NOMO-1 (cell line): Measurements from ENCODE around the gene STIM1.
A peak's percentile ranks its signal among the peaks of the same experiment; 100 is the strongest.

ENCODE experiments used
- DNase-seq, 2 experiments: peaks; one replicate each; lab custom pipeline; 2025; ENCODE audit not compliant: unreplicated experiment in 2 of 2; lab: John Stamatoyannopoulos, UW

STIM1 gene

GRCh38 chr11:3830088-3830487 lies 25.4 kb upstream of the STIM1 start:
- DNase-seq = no peak

GRCh38 chr11:3830730-3831129 lies 24.7 kb upstream of the STIM1 start:
- DNase-seq = peak; percentile 3 to 39

- DNase-seq = peak in 1 of 2 experiments; percentile 10
These were observed 23.9 kb upstream of the STIM1 start for GRCh38 chr11:3831378-3832239.

- no peak for DNase-seq
These were observed 22.6 kb upstream of the STIM1 start for GRCh38 chr11:3832816-3833215.

- no peak for DNase-seq
These were observed 22.0 kb upstream of the STIM1 start for GRCh38 chr11:3833449-3833848.

GRCh38 chr11:3834349-3834663 lies 21.2 kb upstream of the STIM1 start:
- DNase-seq = no peak

GRCh38 chr11:3834664-3835461 lies 20.6 kb upstream of the STIM1 start:
- DNase-seq = peak; percentile 87 to 95

GRCh38 chr11:3835751-3836150 lies 19.7 kb upstream of the STIM1 start:
- DNase-seq = no peak

GRCh38 chr11:3836903-3837302 lies 18.6 kb upstream of the STIM1 start:
- DNase-seq = peak; percentile 34 to 56

- peak; percentile 92 to 96 for DNase-seq
These were observed 17.7 kb upstream of the STIM1 start for GRCh38 chr11:3837793-3838192.

GRCh38 chr11:3838504-3838903 lies 17.0 kb upstream of the STIM1 start:
- DNase-seq = peak; percentile 32 to 73

GRCh38 chr11:3840004-3840869 lies 15.2 kb upstream of the STIM1 start:
- DNase-seq = peak in 1 of 2 experiments; percentile 24

GRCh38 chr11:3840870-3841425 lies 14.5 kb upstream of the STIM1 start, which contains the start of gene RHOG:
RHOG (minus strand) TSS chr11:3840959; CDS start chr11:3828138, 12,821 bp downstream.
- DNase-seq = peak; percentile 88 to 95

- peak; percentile 88 to 95 for DNase-seq
These were observed 13.8 kb upstream of the STIM1 start for GRCh38 chr11:3841426-3842350.

- DNase-seq = no peak
These were observed 12.1 kb upstream of the STIM1 start for GRCh38 chr11:3843326-3843725.

- no peak for DNase-seq
These were observed 10.2 kb upstream of the STIM1 start for GRCh38 chr11:3845246-3845645.

- DNase-seq = no peak
These were observed 9.8 kb upstream of the STIM1 start for GRCh38 chr11:3845670-3846069.

GRCh38 chr11:3849297-3849874 lies 6.1 kb upstream of the STIM1 start:
- DNase-seq = peak; percentile 49 to 63

GRCh38 chr11:3853545-3853842 lies 2.0 kb upstream of the STIM1 start:
- DNase-seq = no peak
